ENCODE measurements around the gene IGFALS.

The IGFALS gene

DNA sequence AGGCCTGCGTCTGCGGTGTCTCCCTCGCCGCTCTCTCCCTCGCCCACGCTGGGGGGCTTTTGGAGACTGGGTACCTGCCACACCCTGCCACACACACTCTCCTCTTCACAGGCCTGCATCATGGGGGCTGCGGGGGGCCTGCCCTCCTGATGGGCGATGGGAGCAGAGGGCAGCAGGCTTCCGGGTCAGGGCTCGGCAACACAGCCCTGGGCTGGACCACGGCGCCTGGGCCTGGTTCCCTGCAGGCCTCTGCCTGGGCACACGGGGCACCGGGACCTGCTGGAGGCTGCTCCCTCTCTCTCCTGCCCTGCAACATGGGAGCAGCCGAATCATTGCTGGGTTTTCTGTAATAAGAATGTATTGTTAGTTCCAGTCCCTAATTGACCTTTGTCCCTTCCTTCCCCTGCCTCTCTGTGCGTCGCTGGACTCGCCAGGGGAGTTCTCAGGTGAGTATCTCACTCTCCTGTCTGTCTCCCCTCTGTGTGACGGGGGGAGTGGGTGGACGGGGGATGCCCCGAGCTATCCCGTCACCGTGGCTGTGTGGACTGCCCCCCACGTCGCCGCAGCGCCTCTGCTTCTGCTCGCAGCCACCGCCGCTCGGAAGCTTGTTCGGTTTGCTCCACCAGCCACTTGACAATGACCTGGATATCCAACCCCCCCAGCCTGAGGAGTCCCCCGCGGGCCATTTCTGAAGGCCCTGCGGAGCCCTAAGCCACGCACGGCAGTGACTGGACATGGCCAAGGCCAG is 35.6 kb downstream of the IGFALS start:
- no peaks in the 10 kb centered on the region for H3K4me1 Mint-ChIP-seq
- no peaks in the 10 kb centered on the region for H3K27me3 Mint-ChIP-seq
- no peak for ATAC-seq
- peaks cover 42% of the 10 kb centered on the region for H3K36me3 Mint-ChIP-seq
- H3K27ac Mint-ChIP-seq: no peak overlapping the region
- H3K9me3 Mint-ChIP-seq: no peaks in the 10 kb centered on the region
- no peak overlapping the region for H3K4me3 Mint-ChIP-seq

DNA sequence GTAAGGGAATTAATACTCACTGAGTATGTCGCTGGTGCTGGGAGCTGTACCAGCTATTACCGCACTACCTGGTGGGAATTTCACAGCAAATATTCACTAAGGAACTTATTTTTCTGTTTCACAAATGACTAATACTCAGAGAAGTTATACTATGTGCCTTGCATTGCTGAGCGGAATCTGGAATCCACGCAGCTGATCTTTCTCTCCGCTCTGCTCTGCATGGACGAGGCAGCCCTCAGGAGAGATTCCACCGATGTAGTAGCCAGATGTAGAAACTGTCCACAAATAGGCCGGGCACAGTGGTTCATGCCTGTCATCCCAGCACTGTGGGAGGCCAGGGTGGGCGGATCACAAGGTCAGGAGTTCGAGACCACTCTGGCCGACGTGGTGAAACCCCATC is 39.3 kb downstream of the IGFALS start:
- Mint-ChIP-seq H3K9me3 (no peaks in the 10 kb centered on the region), H3K27me3 (no peaks in the 10 kb centered on the region), H3K4me3 (no peak overlapping the region), H3K4me1 (no peaks in the 10 kb centered on the region), H3K27ac (no peak overlapping the region), H3K36me3 (peaks cover 38% of the 10 kb centered on the region)
- ATAC-seq: no peak

DNA sequence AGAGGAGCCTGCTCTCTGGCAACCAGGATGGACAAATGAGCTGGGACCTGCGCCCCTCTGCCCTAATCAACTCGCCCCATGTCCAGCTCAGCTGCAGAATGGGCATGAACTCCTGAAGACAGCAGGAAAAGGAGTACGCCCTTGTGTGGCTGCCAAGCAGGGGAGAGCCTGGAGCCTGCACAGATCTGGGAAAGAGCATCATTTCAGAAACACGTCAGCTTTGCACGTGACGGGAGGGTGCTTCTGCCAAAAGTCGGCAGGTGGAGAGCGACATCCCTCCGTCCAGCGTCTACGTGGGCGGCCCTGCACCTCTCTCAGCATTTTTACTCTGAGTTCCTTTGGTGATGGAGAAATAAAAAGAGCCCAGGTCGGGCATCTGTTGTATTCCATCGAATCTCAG is 40.7 kb downstream of the IGFALS start:
- no peaks in the 10 kb centered on the region for H3K9me3 Mint-ChIP-seq
- H3K36me3 Mint-ChIP-seq: peaks cover 44% of the 10 kb centered on the region
- no peak overlapping the region for H3K4me3 Mint-ChIP-seq
- ATAC-seq: no peak
- H3K27me3 Mint-ChIP-seq: no peaks in the 10 kb centered on the region
- H3K27ac Mint-ChIP-seq: no peak overlapping the region
- no peaks in the 10 kb centered on the region for H3K4me1 Mint-ChIP-seq

DNA sequence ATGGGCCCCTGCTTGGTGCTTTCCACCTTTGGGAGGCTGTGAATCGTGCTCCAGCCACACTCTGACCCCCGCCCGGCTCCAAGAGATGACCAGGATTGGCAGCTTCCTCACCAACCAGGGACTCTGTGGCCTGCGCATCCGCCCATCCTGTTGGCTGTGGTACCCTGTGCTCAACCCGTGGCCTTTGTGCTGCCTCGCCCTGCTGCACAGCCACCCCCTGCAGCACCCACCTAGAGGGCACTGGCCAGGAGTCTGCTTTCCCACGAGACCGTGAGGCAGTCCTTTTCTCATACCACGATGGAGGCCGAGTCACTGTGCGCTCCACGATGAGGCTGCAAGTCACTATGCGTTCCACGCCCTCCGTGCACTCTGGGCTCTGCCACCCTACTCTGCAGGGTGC is 41.6 kb downstream of the IGFALS start:
- no peaks in the 10 kb centered on the region for H3K4me1 Mint-ChIP-seq
- no peak overlapping the region for H3K27ac Mint-ChIP-seq
- ATAC-seq: no peak
- H3K27me3 Mint-ChIP-seq: no peaks in the 10 kb centered on the region
- H3K9me3 Mint-ChIP-seq: no peaks in the 10 kb centered on the region
- H3K4me3 Mint-ChIP-seq: no peak overlapping the region
- peaks cover 48% of the 10 kb centered on the region for H3K36me3 Mint-ChIP-seq

DNA sequence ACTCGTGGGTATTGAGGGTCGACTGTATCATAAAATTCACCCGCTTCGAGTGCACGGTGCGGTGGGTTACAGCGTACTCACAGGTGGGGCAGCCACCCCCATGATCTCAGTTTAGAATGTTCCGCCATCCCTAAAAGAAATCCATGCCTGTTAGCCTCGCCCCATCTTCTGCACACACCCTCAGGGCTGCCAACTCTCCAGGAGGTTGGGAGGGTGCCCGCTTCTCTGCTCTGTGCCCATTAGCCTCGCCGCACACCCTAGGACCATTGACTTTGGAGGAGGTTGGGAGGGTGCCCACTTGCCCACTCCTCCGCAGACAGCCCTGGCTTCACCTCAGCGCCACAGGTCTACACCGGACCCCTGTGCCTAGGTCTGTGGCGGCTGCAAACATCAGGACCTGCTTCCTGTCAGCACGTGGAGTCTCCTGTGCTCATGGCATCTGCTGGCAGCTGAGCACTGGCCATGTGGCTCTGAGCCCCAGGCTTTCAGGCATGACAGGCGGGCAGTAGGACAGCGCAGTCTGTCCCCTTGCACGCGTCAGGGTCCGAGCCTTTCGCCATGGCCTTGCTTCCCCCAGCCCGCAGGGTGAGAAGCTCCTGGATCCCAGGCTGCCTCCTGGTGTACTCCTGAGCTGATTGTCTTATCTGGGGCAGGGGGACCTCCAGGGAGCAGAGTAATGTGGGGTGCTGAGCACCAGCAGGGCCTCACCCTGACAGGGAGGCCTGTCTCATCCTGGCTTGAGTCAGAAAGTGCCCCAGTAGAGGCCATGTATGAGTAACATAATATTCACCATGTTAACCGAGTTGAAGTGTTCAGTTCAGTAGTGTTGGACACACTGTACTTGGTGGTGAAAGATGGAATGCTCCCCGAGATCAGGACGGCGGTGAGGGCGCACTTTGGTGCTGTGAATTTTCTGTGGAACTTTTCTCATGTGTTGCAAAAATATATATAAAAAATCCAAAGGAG is 44.1 kb downstream of the IGFALS start:
- Mint-ChIP-seq H3K36me3 (peaks cover 47% of the 10 kb centered on the region), H3K27me3 (no peaks in the 10 kb centered on the region), H3K4me3 (no peak overlapping the region), H3K27ac (no peak overlapping the region), H3K4me1 (no peaks in the 10 kb centered on the region), H3K9me3 (no peaks in the 10 kb centered on the region)
- no peak for ATAC-seq

DNA sequence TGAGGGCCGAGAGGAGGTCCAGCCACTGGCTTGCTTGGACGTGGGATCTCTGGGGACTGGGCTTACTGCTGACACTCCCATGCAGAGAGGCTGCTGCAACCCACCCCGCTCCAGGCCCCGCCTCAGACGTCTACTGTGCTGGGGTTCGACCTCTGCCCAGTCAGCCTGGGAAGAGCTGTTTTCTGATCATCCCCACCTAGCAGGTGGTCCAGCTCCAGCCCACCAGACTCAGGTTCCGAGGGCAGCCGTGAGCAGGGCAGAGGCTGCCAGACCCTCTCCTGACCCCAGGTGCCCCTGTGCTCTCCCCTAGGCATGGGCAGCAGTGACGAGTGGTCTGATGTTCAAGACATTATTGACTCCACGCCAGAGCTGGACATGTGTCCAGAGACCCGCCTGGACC is 45.6 kb downstream of the IGFALS start:
- Mint-ChIP-seq H3K36me3 (peaks cover 49% of the 10 kb centered on the region), H3K4me3 (no peak overlapping the region), H3K9me3 (no peaks in the 10 kb centered on the region), H3K27ac (no peak overlapping the region), H3K27me3 (no peaks in the 10 kb centered on the region), H3K4me1 (no peaks in the 10 kb centered on the region)
- no peak for ATAC-seq

DNA sequence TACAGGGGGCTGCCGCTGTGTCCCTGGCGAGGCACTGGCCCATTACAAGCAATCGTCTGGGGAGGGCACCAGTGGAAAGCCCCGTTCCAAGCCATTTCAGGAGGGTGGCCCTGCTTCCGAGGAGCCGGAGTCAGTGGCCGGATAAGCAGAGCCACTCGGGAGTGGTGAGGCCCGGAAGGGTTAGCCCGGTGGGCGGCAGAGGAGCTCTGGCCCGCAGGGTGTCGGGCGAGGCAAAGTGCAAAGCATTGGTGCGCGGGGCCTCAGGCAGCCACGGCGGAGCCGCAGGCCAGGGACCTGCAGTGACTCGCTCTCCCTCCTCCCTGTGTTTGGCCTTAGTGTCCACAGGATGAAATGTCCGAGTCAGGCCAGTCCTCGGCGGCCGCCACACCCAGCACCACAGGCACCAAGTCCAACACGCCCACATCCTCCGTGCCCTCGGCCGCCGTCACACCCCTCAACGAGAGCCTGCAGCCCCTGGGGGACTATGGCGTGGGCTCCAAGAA is 46.8 kb downstream of the IGFALS start:
- H3K9me3 Mint-ChIP-seq: no peaks in the 10 kb centered on the region
- no peaks in the 10 kb centered on the region for H3K27me3 Mint-ChIP-seq
- no peak for ATAC-seq
- no peaks in the 10 kb centered on the region for H3K4me1 Mint-ChIP-seq
- no peak overlapping the region for H3K27ac Mint-ChIP-seq
- peaks cover 37% of the 10 kb centered on the region for H3K36me3 Mint-ChIP-seq
- H3K4me3 Mint-ChIP-seq: no peak overlapping the region

DNA sequence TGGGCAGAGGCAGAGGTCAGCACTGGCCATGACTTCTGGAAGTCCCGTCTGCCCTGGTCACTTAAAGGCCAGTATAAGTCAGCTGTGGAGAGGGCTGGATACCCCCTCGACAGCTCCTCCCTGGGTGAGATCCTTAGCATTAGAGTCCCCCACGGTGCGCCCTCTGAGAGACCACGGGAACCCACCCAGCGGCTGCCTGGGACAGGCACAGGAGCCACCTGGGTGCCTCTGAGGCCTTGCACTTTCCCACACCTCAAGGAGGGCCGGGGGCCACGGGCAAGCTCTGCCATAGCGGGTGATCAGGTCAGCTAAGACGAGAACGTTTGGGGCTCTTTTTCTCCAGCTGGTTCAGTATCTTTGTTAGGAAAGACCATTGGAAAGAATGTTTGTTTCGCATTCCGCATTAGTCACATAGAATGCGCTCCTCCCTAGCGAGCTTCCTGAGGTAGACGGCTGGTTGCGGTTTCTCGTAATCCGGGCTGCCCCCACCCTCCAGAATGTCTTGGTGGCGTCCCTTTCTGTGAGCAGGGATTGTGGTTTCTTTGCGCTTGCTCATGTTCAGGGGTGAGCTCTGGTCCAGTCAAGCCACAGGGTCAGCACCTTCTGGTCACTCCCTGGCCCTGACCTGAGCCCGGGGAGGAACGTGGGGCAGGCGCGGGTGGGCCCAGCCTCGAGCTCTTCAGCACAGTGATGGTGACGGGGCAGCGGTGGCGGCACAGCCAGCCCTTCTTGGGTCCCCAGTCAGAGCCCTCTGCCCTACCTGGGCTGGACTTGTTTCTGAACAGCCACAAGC is 47.4 kb downstream of the IGFALS start:
- H3K27me3 Mint-ChIP-seq: no peaks in the 10 kb centered on the region
- no peaks in the 10 kb centered on the region for H3K4me1 Mint-ChIP-seq
- H3K4me3 Mint-ChIP-seq: no peak overlapping the region
- no peak for ATAC-seq
- no peaks in the 10 kb centered on the region for H3K9me3 Mint-ChIP-seq
- peaks cover 34% of the 10 kb centered on the region for H3K36me3 Mint-ChIP-seq
- no peak overlapping the region for H3K27ac Mint-ChIP-seq

DNA sequence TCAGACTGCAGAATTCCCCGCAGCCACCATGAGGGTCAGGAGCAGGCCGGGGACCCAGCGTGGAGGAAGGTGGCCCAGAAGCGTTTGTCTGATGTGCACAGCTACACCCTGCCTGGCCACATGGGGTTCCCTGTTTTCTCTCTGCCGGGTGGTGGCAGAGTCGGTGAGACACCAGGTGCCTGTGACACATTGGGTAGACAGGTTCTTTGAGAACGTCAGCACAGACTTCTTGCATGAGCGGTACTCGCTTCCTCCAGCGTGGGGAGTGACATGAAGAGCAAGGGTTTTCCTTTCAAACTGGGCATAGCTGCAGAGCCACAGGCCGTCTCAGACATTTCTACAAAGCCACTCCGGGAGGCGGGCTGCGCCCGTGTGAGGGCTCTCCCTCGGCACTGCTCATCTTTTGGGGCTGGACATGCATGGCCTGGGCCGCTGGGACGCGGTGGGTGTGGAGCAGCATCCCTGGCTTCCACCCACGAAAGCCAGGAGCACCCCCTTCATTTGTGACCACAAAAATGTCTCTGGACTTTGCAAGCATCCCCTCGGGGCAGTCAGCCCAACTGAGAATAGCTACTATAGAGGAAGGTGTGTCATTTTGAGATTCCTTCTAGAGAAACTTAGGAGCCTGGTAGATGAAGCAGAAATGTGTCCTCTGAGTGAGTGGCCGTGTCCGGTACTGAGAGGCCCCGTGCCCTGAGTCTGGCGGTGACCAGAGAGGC is 48.2 kb downstream of the IGFALS start:
- ATAC-seq: no peak
- H3K36me3 Mint-ChIP-seq: peaks cover 34% of the 10 kb centered on the region
- peak overlapping the region; percentile 43 for H3K27ac Mint-ChIP-seq
- no peak overlapping the region for H3K4me3 Mint-ChIP-seq
- no peaks in the 10 kb centered on the region for H3K27me3 Mint-ChIP-seq
- H3K4me1 Mint-ChIP-seq: no peaks in the 10 kb centered on the region
- H3K9me3 Mint-ChIP-seq: no peaks in the 10 kb centered on the region

DNA sequence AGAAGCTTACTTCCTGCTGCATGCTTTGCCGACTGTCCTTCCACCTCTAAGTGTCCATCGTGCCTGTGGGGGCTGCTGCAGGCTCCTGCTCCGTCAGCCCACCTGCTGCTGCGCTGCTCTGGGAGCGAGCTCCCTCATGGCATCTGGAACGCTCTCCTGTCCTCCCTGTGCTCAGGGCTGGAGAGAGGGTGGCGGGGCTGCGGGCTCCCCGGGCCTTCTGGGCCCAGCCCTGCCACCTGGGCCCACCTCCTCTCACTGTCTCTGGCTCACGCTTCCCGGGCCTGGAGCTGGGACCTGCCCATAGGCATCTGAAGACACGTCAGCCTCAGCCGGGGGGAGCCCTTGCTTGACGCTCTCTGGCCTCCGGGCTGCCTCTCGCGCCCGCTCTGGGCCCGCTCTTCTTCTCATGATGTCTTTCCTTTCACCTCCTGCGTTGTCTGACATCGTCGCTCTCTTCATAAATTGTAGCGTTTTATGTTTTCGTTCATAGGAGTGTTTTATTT is 49.1 kb downstream of the IGFALS start:
- H3K9me3 Mint-ChIP-seq: no peaks in the 10 kb centered on the region
- no peak overlapping the region for H3K4me3 Mint-ChIP-seq
- ATAC-seq: no peak
- H3K4me1 Mint-ChIP-seq: no peaks in the 10 kb centered on the region
- H3K27me3 Mint-ChIP-seq: no peaks in the 10 kb centered on the region
- H3K36me3 Mint-ChIP-seq: peaks cover 34% of the 10 kb centered on the region
- peak overlapping the region; percentile 43 for H3K27ac Mint-ChIP-seq

DNA sequence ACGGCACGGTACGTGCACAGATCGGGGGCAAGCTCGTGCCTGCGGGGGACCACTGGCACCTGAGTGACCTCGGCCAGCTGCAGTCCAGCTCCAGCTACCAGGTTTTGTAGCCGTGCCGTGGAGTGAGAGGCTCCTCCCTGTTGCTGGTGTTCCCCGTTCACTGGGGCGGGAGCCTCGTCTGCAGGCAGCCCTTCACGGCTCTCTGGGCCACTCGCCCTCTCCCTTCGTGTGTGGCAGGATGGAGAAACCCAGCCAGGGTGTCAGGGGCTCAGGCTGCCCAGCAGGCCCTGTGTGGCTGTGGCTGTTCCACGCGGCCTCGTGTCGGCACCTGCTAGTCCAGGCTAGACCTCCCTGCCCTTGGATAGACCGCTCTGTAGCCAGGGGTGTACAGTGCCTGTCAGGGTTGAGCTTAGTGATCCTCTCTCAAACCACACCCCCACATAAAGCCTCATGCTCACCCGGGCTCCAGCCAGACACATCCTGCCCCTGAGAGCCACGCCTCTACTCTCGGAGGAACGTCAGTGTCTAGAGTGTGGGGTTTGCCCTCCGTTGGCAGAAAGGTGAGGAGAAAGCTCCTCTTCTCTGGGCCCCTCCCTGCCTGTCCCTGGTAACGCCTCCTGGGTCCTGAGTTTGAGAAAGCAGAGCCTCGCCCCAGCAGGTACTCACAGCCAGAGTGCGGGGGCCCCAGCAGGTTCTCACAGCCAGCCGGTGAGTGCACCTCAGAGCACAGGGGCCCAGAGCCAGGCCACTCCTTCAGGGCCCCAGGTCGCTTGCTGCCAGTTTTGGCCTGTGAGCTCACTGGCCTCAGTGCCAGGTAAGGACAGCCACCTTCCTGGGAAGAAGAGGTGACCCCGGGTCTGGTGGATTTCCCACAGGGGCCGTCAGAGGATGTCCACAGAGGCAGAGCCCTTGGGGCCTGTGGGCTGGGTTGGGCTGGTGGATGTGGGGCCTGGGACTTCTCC is 49.8 kb downstream of the IGFALS start:
- H3K4me3 Mint-ChIP-seq: no peak overlapping the region
- H3K27ac Mint-ChIP-seq: no peak overlapping the region
- H3K4me1 Mint-ChIP-seq: no peaks in the 10 kb centered on the region
- no peak for ATAC-seq
- no peaks in the 10 kb centered on the region for H3K9me3 Mint-ChIP-seq
- no peaks in the 10 kb centered on the region for H3K27me3 Mint-ChIP-seq
- H3K36me3 Mint-ChIP-seq: peaks cover 34% of the 10 kb centered on the region

DNA sequence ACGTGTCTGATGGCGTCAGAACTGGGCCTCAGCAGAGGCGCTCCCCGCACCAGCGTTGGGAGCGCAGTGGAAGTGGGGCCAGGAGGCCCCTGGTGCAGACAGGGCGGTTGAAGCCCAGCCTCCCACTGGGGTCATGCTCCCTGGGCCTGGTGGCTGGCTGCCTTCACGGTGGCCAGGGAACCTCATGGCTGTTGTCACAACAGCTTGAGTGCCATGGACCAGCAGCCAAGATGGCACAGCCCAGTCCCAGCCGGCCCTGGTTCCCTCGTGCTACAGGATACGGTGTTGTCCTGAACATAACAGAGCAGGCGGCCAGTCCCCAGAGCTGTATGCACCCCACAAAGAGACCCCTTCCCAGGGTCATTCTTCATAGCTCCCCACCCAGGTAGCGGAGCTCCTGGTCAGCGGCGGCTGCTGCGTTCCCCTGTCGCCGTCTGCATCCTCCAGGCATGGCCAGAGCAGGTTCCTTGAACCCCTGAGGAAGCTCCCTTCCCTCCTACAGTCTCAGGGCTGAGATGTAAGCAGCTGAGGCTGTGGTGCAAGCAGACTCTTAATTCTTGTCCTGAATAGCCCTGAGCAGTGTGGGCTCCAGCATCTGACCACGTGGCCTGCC is 51.8 kb downstream of the IGFALS start:
- no peak overlapping the region for H3K4me3 Mint-ChIP-seq
- H3K36me3 Mint-ChIP-seq: peaks cover 16% of the 10 kb centered on the region
- H3K27me3 Mint-ChIP-seq: no peaks in the 10 kb centered on the region
- ATAC-seq: no peak
- no peaks in the 10 kb centered on the region for H3K9me3 Mint-ChIP-seq
- no peaks in the 10 kb centered on the region for H3K4me1 Mint-ChIP-seq
- H3K27ac Mint-ChIP-seq: no peak overlapping the region

DNA sequence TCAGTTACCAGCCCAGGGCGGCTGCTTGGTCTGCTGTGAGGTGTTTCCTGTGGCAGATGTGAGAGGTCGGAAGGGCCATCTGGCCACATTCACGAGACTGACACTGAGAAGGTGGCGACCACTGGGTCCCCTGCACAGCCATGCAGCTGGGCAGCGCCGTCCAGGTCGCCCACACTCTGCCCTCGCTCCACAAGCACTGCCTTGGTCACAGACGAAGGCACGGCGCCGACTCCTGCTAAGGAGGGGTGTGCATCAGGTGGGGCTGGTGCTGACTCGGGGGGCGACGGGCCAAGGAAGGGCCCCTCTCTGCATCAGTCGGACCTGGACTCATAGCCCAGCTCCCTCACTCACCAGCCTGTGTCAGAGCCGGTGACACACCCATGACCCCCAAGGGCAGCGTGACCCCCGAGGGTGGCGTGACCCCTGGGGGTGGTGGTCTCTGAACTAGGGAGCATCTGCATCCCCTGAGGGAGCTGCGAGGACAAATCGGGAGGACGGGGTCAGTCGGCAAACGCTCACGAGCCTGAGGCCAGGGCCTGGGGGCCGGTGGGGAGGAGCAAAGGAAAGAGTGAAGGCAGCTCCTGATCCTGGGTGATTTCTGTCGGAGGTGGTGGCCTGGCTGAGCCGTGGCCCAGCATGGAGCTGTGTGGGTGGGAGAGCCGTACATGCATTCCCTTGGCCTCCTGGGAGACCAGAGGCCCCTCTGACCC is 52.6 kb downstream of the IGFALS start:
- no peak overlapping the region for H3K4me3 Mint-ChIP-seq
- no peaks in the 10 kb centered on the region for H3K9me3 Mint-ChIP-seq
- ATAC-seq: no peak
- peaks cover 16% of the 10 kb centered on the region for H3K36me3 Mint-ChIP-seq
- no peaks in the 10 kb centered on the region for H3K27me3 Mint-ChIP-seq
- H3K4me1 Mint-ChIP-seq: no peaks in the 10 kb centered on the region
- H3K27ac Mint-ChIP-seq: no peak overlapping the region

All from stimulated activated memory B cell treated with anti-CD40 and anti-IgM and Interleukin-4, amounts not matched to agents 10 μg/mL and 1 μg/mL and 100 μg/mL, for 72 hours (primary cell).